ENCODE results near the gene CLEC20A. TPM values are rescaled to one million over a fixed set of nuclear protein-coding genes. Genes with fewer than 3 reads are reported as not detected.

Gene CLEC20A
- total RNA-seq, 2 experiments from 2014 or later, result not detected

DNA sequence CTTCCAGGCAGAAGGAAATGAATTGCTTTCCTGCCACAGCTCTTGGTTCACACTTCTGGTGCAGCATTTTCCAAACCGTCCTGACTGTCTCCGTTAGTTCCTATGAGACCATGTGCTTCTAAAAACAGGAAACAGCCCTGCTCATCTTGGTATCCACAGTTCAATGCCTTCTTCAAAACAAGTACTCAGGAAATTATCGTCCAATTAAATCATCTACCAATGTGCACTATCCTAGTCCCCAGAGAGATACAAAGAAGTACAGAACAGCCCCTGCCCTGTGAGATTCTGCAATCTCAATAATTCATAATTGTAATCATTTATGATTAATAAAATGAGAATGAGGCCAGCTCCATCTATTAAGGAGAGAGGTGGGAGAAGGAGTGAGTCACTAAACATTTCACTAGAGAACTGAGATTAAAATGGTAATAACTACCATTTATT is 11.2 kb downstream of the CLEC20A start:
- POLR2A ChIA-PET, result no interaction called here
- CTCF ChIA-PET, result no interaction called here

- ChIA-PET CTCF (no interaction called here), POLR2A (no interaction called here)
These were observed 12.0 kb downstream of the CLEC20A start for GRCh38 chr1:178484698-178485225.

GRCh38 chr1:178483251-178483957 is 13.4 kb downstream of the CLEC20A start:
- CTCF ChIA-PET, result interaction anchor here (0.8 kb wide), 1 partner anchor 11 kb away, joined by 3 read pairs; no protein-coding TSS in a partner anchor
- POLR2A ChIA-PET, result no interaction called here

DNA sequence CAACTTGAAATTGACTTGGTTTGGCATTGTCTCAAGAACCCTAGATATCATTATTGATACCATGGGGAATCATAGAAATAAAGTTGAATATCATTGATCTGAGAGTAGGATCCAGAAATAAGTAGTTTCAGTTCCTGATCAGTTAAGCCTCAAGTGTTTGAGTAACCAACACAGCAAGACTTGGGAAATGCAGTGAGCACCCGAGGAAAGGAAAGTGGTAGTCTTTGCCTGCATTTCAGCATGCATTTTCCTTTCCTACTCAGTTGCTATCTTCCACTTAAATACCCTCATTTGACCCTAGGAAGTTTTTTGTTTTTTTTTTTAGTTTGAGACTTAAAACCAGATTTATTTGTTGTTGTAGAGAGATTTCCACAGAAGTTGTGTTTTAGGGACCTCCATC is 18.9 kb downstream of the CLEC20A start:
- CTCF ChIA-PET, result no interaction called here
- POLR2A ChIA-PET, result no interaction called here

DNA sequence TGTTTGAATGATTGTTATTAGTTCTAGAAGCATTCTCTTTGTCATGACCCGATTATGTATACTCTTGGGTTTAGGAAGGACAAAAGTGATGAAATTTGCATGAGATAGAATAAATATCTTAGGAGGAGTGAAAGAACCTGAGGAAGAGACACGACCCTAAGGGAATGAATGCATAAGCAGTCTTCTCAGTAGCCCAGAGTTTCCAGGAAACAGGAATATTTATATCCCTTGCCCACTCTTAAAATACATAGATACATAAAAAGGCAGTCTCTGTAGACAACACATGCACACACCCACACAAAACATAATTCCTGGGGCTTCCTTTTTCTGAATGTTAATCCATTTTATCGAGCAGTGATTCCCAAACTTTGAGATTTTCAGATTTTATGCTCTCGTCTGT is 19.4 kb downstream of the CLEC20A start:
- ChIA-PET CTCF (no interaction called here), POLR2A (no interaction called here)

- ChIA-PET POLR2A (no interaction called here), CTCF (no interaction called here)
These were observed 24.2 kb downstream of the CLEC20A start for GRCh38 chr1:178472531-178472930.

GRCh38 chr1:178470411-178470960 is 26.3 kb downstream of the CLEC20A start:
- POLR2A ChIA-PET, result no interaction called here
- CTCF ChIA-PET, result no interaction called here

DNA sequence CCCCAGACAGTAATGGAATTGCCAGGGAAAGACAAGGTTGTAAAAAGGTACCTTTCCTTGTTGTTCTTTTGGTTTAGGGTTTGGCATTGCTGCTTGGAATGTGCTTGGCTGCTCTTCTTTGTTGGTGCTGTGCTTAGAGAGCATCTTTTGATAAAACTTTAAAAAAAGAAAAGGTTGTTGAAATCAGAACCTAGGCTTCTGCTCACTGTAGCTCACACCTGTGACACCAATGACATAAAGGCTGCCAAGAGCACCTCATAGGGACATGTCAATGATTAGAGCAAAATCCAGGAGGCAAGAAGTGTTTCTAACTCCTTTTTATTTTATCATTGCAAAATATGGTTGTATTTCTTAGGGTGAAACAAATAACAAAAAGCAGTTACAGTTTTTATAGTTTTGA is 28.9 kb downstream of the CLEC20A start:
- POLR2A ChIA-PET, result no interaction called here
- CTCF ChIA-PET, result no interaction called here

GRCh38 chr1:178465011-178465410 is 31.8 kb downstream of the CLEC20A start:
- ChIA-PET POLR2A (interaction anchor here (0.6 kb wide), 1 partner anchor 517 kb away, joined by 4 read pairs; no protein-coding TSS in a partner anchor), CTCF (interaction anchor here (1.0 kb wide), 1 partner anchor 122 kb away, joined by 3 read pairs; no protein-coding TSS in a partner anchor)

DNA sequence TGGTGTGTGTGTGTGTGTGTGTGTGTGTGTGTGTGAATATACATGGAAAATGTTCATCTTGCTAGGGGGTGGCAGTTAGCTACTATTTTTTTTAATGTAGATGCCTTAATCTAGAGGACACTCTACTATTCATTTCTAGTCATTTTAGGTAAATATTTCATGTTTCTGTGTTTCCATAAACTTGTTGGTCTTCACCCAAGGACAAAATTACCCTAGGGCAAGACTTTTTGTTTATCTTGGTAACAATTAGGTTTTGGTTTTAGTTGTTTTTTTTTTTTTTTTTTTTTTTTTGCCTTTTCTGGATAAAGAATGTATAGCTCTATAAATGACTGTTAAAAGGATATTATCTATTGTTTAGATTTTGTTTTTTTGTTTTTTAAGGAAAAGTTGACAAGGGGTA is 32.2 kb downstream of the CLEC20A start:
- ChIA-PET CTCF (no interaction called here), POLR2A (interaction anchor here (0.6 kb wide), 1 partner anchor 518 kb away, joined by 4 read pairs; no protein-coding TSS in a partner anchor)

GRCh38 chr1:178464141-178464540 is 32.6 kb downstream of the CLEC20A start:
- ChIA-PET CTCF (no interaction called here), POLR2A (no interaction called here)

GRCh38 chr1:178461701-178462100 is 35.1 kb downstream of the CLEC20A start:
- CTCF ChIA-PET, result no interaction called here
- POLR2A ChIA-PET, result no interaction called here

GRCh38 chr1:178461104-178461503 is 35.7 kb downstream of the CLEC20A start:
- POLR2A ChIA-PET, result no interaction called here
- CTCF ChIA-PET, result no interaction called here

DNA sequence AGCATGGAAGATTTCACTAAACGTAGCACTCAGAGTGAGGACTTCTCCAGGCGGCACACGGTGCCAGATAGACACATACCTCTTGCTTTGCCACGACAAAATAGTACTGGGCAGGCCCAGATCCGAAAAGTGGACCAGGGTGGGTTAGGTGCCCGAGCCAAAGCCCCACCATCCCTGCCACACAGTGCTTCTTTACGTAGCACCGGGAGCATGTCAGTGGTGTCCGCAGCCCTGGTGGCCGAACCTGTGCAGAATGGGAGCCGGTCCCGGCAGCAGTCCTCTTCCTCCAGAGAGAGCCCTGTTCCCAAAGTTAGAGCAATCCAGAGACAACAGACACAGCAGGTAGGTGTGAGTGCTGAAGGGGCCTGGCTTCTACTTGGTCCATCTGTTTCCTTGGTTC is 38.6 kb downstream of the CLEC20A start:
- ChIA-PET CTCF (no interaction called here), POLR2A (no interaction called here)

DNA sequence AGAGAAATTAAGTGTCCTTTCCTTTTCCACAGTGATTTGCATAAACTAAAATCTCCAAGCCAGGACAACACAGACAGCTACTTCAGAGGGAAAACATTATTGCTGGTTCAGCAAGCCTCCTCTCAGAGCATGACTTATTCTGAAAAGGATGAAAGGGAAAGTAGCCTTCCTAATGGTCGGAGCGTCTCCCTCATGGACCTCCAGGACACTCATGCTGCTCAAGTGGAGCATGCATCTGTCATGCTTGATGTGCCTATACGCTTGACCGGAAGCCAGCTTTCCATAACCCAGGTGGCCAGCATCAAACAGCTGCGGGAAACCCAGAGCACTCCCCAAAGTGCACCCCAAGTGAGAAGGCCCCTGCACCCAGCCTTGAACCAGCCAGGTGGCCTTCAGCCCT is 39.1 kb downstream of the CLEC20A start:
- POLR2A ChIA-PET, result no interaction called here
- CTCF ChIA-PET, result no interaction called here

DNA sequence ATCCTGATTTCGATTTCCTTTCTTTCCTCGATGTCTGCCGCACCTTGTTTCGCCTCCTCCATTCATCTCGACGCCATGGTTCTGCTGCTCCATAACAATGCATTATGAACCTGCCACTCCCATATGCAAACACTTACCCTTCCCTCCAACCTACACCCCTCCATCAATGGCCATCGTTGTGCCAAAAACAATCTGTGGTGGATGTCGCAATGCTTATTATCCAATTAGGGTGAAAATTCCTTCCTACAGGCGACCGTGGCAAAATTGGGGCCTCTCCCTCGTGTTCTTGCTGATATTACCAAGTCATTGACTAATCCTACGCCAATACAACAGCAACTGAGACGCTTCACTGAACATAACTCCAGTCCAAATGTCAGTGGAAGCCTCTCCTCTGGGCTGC is 40.3 kb downstream of the CLEC20A start:
- POLR2A ChIA-PET, result no interaction called here
- CTCF ChIA-PET, result no interaction called here

DNA sequence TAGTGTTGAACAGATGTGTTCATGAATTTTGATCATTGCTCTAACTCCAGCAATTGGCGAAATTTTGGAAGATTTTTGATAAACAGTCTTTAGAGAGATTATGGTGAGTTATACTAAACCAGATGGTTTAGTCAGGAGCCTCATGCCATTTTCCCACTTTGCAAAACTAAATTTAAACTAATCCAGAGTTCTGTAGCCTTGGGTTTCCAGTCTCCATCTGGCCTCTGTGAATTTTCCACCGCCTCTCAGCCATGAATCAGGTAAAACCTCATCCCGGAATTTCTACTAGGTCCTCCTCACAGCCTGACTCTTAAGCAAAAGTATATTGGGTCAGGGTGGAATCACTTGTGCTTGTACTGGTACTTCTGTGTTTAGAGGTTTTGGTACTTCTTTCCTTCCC is 44.8 kb downstream of the CLEC20A start:
- CTCF ChIA-PET, result no interaction called here

GRCh38 chr1:178451529-178451928 is 45.2 kb downstream of the CLEC20A start:
- ChIA-PET CTCF (no interaction called here), POLR2A (no interaction called here)

More for the DNA sequence above, 44.8 kb downstream of the CLEC20A start:
- POLR2A ChIA-PET, result no interaction called here

DNA sequence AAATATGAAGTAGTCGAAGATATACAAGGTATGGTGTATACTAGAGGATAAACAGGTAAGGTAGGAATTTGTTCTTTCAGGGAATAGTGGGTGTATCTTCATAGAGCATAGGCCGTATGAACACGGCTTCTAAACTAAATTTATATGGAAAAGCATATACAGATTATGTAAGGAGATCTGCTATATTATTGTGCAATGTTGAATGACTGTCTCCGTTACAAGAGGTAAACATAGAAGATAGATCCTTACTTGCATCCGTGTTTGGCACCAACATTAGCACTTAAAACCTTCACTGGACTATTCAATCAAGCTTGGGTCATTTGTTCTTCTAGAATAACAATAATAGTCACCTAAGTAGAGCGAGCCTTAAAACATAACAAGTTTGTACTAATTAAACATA is 45.9 kb downstream of the CLEC20A start:
- ChIA-PET POLR2A (no interaction called here), CTCF (no interaction called here)

- ChIA-PET POLR2A (no interaction called here), CTCF (no interaction called here)
These were observed 53.8 kb downstream of the CLEC20A start for GRCh38 chr1:178442925-178443324.

DNA sequence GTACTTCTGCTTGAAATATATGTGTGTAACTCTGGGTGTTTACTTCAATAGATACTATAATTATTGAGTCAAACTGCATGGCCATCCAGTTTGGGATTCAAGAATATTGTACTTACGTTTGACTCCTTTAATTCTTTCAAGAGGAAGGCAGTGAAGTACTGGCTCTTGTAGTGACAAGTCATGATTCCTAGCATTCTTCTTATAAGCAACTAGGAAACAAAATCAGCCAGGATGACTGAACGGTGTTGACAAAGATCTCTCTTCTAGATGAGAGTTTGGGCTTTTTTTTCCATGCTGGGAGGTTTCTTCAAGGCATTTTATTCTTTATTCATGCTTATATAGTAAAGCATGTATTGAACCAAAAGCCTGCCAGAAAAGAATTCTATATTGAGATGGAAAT is 58.3 kb downstream of the CLEC20A start:
- CTCF ChIA-PET, result interaction anchor here (0.7 kb wide), 1 partner anchor 745 kb away, joined by 3 read pairs; no protein-coding TSS in a partner anchor
- POLR2A ChIA-PET, result no interaction called here

GRCh38 chr1:178436899-178437298 is 59.9 kb downstream of the CLEC20A start:
- ChIA-PET POLR2A (no interaction called here), CTCF (no interaction called here)

All from activated CD8-positive, alpha-beta memory T cell treated with anti-CD3 and anti-CD28 coated beads for 36 hours (primary cell).